NCI-H187 treated with DMSO at 0.1 percent for 48 hours (cell line): Measurements from ENCODE around the gene SLC35A1.

Experiments used
- DNase-seq: peaks from one replicate; lab custom pipeline; 2025; lab: John Stamatoyannopoulos, UW

The SLC35A1 gene

DNA sequence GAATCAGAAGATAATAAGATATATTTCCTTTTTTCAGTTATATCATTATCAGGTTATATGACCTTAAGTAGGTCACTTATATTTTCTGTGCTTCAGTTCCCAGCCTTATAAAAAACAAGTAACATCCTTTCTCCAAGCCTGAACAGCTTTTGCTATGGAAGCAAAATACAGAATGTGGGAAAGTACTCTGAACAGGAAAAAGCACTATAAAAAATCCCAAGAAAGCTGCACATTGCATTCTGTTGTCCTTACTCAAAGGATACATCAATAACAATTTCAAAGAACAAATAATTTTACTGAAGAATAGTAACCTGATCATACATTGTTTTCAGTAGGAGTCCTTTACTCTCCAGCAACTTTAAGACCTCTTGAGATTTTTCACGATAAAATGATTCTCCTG is 56.4 kb downstream of the SLC35A1 start:
- DNase-seq, result no peak

DNA sequence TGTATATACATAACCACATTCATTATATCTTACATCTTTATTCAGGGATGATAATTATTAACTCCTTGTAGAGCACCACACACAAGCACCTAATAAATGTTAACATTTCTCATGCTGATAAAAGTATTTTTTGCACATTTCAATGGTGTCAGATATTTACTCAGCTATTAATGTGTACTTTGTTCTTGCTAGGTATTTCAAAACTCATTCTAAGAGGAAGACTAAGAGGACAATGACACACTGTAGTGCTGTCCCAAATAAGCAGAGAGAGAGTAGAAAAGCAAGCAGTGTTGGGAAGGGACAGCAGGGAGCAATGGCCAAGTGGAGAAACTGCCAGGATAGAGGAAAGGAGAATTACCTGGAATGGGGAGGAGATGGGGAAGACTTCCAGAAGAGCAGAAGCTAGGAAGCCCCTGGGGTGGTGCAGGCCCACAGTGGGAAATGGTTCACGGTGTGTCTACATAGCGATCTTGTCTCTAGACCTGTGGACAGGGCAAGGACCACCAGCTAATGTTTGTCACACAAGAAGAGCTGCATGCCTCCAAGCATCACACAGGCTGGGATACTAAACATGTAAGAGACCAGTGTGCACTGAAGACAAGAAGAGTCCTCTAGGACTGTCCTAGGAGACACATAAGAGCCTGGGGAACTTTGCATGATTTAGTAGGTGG is 61.7 kb downstream of the SLC35A1 start:
- no peak for DNase-seq

DNA sequence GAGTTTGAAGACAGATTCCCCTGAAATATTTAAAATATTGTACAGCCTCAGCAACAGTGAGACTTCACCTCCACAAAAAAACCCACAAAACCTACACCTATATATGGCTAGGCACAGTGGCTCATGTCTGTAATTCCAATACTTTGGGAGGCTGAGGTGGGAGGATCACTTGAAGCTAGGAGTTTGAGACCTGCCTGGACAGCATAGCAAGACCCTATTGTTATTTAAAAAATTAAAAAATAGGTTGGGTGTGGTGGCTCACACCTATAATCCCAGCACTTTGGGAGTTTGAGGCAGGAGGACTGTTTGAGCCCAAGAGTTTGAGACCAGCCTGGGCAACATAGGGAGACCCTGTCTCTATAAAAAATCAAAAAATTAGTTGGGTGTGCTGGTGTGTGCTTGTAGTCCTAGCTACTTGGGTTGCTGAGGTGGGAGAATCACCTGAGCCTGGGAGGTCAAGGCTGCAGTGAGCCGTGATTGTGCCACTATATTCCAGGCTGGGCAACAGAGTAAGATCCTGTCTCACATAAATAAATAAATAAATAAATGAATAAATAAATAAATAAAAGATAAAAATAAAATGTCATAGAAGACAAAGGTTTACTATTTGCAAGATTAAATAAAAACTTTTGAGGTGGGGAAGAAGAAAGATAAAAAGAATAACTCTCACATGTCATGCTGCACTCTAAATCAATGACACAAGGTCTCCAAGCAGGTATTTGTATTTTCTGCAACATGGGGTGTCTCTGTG is 65.9 kb downstream of the SLC35A1 start:
- DNase-seq, result no peak

DNA sequence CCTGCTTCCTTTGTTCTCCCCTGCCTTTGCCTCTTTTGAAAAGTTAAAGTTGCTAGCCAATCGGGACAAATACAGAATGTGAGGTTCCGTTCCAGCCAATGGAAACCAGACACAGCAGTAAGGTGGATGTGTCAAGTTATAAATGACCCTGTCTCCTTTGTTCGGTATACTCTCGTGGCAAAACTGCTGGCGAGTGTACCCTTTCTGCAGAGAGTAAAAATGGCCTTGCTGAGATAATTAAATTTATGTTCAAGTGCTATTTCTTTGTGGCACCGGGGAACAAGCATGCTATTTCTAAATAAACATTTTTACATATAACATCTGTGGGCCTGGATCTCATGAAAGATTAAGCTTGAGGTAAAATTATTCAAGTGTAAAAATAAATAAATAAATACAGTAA is 66.8 kb downstream of the SLC35A1 start:
- DNase-seq, result no peak

DNA sequence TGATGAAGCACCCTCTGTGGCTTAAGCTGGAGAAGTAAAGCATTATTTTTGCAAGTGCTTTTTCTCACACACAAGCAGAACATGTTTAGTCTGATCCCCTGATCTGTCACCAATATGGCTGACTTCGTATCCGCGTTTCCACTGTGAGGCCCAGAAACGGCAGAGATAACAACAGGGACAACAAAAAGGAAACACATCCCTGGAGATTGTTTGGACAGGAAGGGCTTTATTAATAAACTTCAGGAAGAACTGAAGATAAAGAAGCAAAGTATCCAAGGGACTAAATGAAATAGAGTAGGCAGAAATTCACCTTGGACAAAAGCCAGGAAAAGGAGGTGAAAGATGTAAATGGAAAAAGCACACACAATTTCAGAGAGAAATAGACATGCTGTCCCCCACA is 67.8 kb downstream of the SLC35A1 start:
- no peak for DNase-seq

DNA sequence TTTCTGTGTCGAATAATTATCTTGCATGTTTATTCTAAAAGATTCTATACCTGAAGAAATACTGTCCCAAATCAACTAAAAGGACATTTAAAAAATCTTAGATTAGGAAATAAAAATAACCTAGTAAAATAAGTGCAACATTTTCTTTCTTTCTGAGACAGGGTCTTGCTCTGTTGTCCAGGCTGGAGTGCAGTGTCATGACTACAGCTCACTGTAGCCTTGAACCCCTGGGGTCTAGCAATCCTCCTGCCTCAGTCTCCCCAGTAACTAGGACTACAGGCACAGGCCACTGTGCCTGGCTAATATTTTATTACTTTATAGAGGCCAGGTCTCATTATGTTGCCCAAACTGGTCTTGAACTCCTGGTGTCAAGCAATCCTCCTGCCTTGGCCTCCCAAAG is 68.3 kb downstream of the SLC35A1 start:
- no peak for DNase-seq

DNA sequence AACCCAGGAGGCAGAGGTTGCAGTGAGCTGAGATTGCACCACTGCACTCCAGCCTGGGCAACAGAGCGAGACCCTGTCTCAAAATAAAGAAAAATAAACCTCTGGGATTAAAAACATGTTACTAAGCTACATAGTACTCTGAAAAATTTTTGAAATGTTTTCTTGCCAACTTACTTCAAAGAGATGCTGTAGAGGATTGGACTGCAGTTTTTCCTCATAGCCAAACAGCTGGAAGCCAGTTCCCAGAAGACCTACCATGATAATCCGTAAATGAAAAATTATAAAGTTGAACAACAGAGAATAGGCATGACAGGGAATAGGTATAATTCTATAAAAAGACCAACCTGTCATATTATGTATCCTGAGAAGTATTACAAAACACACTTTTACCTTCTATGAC is 69.0 kb downstream of the SLC35A1 start:
- DNase-seq, result no peak

DNA sequence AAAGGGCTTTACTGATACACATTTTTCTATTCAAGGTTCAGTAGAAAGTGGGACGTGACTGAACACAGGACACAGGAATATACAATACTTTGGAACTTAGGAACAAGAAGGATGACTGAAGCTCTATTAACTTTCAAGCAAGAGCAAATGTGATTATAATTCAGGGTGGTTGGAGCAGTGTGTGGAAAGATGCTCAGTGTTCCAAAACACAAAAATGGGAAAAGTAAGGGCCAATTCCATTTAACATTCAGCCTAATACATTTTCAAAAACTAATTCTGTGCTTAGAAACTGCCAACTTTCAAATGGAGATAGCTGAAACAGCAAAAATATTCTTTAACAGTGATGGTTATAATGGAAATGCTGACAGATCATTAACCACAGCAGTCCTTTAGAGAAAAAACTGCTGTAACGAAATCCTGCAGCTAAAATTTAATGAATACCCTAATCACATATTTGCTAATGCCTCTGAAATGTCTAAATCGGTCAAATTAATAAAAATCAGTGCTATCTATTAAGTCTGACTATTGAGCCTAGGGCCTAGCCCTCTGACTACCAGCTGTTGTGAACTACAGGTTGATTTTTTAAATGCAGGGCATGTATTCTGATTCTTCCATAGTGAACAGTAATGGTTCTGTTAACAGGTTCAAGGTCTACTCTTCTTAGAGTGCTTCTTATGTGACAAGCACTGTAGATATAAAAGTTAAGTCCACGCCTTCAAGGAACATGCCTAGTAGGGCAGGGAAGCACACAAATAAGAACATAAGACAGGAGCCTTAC is 71.1 kb downstream of the SLC35A1 start:
- no peak for DNase-seq

DNA sequence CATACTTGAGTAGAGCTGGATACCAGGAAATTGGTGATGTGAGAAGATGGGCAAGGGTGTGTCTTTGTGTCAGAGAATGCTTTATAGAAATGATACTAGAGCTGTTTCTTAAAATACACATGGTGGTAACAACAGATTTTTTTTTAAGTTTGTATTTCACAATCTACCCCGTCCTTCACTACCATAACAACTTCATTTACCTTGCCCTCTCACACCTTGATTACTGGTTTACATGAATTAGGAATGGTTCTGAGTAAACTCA is 71.6 kb downstream of the SLC35A1 start:
- DNase-seq, result no peak

DNA sequence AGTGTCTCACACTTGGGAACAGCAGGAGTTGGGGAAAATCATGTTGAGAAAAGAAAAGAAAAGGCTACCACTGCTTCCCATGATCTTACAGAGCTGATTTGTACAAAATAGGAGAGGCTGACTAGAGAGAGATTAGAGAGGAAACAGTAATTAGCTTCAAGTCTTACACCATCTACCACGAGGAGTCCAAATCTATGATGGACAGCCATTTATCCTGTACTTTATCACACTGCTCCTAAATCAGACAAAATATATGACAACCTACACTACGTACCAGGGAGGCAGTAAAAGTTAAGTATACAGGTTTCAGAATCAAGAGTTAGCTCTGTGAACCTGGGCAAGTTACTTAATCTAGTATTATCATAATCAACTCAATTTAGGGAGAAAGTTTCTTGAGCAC is 79.0 kb downstream of the SLC35A1 start:
- DNase-seq, result no peak

DNA sequence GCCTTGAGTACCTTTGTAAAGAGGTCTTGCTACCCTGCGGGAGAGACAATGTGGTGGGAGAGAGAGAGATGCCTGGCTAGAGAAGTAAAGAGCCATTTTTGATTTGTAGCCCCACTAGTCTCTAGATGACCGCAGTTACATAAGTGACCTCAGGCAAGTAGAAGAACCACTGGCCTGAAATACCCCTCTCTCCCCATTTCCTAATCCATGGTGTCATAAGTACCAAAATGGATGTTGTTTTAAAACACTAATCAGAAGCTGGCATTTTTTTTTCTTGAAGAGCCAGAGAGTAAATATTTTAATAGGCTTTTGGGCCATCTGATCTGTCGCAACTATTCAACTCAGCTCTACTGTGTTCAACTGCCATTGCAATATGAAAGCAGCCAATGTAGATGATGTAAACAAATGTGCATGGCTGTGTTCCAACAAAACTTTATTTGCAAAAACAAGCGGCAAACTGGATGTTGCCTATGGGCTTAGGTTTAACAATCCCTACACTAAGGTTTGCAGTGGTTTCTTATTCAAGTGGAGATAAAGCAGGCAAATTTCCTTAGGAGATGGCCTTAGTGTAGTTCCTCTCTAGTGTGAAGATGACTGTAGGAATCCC is 80.5 kb downstream of the SLC35A1 start:
- DNase-seq, result no peak

DNA sequence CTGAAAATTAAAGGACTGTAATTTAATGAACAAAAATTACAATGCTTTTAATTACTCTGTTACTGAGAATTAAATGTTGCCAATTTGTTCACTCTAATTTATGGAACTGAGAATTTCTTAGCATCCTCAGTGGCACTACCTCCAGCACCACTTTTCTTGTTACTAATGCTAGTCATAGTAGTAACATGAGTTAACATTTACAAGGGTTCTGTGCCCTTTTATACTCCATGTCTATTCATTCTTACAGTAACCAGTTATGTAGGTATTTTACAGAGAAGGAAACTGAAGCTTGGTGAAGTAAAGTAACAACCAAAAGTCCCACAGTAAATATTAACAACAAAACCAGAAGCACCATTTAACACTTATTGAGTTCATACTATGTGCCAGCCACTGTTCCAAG is 82.7 kb downstream of the SLC35A1 start:
- no peak for DNase-seq

DNA sequence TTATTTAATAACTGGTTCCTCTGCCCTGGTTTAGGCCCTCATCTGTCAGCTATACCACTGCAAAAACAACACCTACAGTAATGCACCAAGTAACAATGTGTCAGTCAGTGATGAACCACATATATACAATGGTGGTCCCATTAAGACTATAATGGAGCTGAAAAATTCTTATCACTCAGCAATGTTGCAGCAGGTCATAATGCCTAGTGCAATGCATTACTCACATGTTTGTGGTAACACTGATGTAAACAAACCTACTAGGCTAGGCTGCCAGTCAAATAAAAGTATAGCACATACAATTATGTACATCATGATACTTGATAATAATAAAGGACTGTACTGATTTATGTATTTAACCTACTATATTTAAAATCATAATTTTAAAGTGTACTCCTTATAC is 85.7 kb downstream of the SLC35A1 start:
- DNase-seq, result no peak

DNA sequence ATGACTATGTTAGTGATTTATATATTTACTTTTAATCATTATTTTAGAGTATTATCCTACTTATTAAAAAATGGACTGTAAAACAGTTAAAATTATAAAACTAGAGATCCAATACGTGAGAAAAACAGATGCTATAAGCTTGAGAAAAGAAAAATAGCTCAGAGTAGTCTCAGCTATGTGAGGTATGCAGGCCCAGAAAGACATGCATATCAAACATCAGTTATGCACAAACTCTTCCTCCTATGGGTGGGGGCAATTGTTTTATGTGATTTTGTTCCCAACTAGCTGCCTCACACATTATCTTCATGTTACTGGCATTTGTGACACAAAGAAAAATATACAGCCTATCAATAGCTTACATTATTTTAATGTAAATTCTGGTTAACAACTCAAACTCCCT is 88.2 kb downstream of the SLC35A1 start:
- no peak for DNase-seq
